Body of pancreas (tissue), 4 donors: Measurements from ENCODE around the gene FAM234B. TPM values are rescaled to one million over a fixed set of nuclear protein-coding genes. Genes with fewer than 3 reads are reported as not detected.

Experiments
- ATAC-seq: fragments of 150-250 bp; one replicate; pipeline ENCODE4 v1.9.1; 2016
- DNase-seq, 4 donors: peaks; one replicate each; pipeline ENCODE4 v3.0.0-alpha.2; 2019
- H3K27ac ChIP-seq, 4 donors: fragments of 200-600 bp; sonication (generic); 1 replicate in 3 of 4; 2 replicates in 1 of 4; pipeline versions ENCODE4 v1.5.1 to v1.6.1; 2016 to 2019; ENCODE audit warnings: mild to moderate bottlenecking in 1 of 4, mixed read lengths in 1 of 4, moderate library complexity in 1 of 4
- H3K27me3 ChIP-seq, 2 donors: fragments of 200-600 bp; sonication (generic); one replicate each; pipeline ENCODE4 v1.6.0; 2016; ENCODE audit warnings: mild to moderate bottlenecking in 1 of 2
- H3K36me3 ChIP-seq, 2 donors: fragments of 200-600 bp; sonication (generic); replicated peaks in 1 of 2; 2 replicates each; pipeline ENCODE4 v1.5.1; 2016; ENCODE audit warnings: low read depth in 2 of 2; ENCODE audit not compliant: insufficient read depth in 1 of 2
- H3K4me1 ChIP-seq: fragments of 200-600 bp; sonication (generic); one replicate; pipeline ENCODE4 v1.6.0; 2016
- H3K4me3 ChIP-seq, 2 donors: fragments of 200-600 bp; sonication (generic); 1 replicate in 1 of 2; 2 replicates in 1 of 2; pipeline ENCODE4 v1.5.1; 2016 to 2019
- H3K9me3 ChIP-seq, 3 donors: fragments of 200-600 bp; sonication (generic); 1 replicate in 2 of 3; 2 replicates in 1 of 3; pipeline ENCODE4 v1.5.1; 2016
- POLR2A ChIP-seq, 3 donors: fragments of 450-650 bp; IDR thresholded peaks; one replicate each; pipeline ENCODE4 v1.6.1; 2016; ENCODE audit warnings: antibody characterized with exemption in 3 of 3, mild to moderate bottlenecking in 2 of 3
- WGBS, 2 donors: methylation state at CpG; one replicate each; pipeline ENCODE4 v1.1.5; 2017; 5-methylcytosine and 5-hydroxymethylcytosine counted together
- intact Hi-C: fragments of 100-400 bp; cut with DNase I; formaldehyde crosslinking; loops from one replicate; pipeline ENCODE4 v1.15.1; 2023
- total RNA-seq, 2 donors: library from RNA; depleted of rRNA; stranded (reverse); fragments of >200 nt; gene quantifications; one replicate each; pipeline ENCODE4 v1.1.0, GENCODE V29; 2016
- TF ChIP-seq, protein P1 (sequence below), 7 experiments: fragments of 450-650 bp in 4 of 7; fragments of 200-600 bp in 3 of 7; sonication (generic) in 3 of 7; IDR thresholded peaks; one replicate each; pipeline ENCODE4 v1.5.1; 2016 to 2019; ENCODE audit warnings: antibody characterized with exemption in 7 of 7

The FAM234B gene
- total RNA-seq, 2 donors from 2014 or later = 8.0 to 9.6 TPM

DNA sequence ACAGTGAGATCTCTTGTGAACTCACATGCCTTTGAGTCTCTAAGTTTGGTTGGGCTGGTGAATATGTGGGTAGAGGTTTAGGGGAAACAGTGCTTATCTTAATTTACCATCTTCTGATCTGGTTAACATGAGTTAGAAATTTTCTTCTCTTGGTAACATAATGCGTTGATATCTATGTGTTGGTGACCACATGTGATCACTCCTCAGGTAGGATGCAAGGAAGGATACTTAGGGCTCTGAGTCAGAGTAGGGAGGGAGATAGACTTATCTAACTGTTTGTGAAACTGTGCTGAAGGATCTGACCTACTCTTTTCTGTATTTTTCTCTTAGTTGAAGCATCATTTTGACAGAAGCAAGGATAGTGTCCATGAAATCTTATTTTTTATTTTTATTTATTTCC is 23.1 kb downstream of the FAM234B start:
- TF ChIP-seq, protein P1, sequence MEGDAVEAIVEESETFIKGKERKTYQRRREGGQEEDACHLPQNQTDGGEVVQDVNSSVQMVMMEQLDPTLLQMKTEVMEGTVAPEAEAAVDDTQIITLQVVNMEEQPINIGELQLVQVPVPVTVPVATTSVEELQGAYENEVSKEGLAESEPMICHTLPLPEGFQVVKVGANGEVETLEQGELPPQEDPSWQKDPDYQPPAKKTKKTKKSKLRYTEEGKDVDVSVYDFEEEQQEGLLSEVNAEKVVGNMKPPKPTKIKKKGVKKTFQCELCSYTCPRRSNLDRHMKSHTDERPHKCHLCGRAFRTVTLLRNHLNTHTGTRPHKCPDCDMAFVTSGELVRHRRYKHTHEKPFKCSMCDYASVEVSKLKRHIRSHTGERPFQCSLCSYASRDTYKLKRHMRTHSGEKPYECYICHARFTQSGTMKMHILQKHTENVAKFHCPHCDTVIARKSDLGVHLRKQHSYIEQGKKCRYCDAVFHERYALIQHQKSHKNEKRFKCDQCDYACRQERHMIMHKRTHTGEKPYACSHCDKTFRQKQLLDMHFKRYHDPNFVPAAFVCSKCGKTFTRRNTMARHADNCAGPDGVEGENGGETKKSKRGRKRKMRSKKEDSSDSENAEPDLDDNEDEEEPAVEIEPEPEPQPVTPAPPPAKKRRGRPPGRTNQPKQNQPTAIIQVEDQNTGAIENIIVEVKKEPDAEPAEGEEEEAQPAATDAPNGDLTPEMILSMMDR (IDR thresholded peaks at IDR 0.05) = no peak
- no peak for TF ChIP-seq POLR2A (IDR thresholded peaks at IDR 0.05)
- intact Hi-C loops = no loop called here
- no peaks in the 10 kb centered on the region for H3K27me3 ChIP-seq
- no peaks in the 10 kb centered on the region for H3K36me3 ChIP-seq
- no peak overlapping the region for H3K27ac ChIP-seq
- ATAC-seq (no peak), DNase-seq (no peak)
- no peaks in the 10 kb centered on the region for H3K4me1 ChIP-seq
- WGBS, 2 donors = 88 to 90% methylated on average over 1 of the region's 1 CpG
- no peaks in the 10 kb centered on the region for H3K9me3 ChIP-seq
- H3K4me3 ChIP-seq = no peak overlapping the region

DNA sequence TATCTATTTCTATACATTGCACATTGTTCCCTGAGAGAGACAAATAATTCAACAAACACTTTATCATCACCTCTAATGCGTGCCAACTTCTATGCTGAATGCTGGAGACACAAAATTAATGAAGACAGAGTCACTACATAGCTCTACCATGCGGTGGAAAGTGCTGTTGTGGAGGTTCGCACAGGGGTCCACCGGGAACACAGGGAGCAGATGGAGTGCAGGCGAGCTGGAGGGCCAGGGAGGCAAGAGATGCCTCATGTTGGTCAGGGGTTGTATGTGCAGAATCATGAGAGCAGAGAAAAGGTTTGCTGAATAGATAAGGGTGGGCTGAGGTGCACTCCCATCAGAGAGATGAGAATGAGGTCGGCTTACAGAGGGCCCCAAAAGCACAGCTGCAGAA is 25.2 kb downstream of the FAM234B start:
- no peak for ATAC-seq
- intact Hi-C loops = no loop called here
- no peak for DNase-seq
- WGBS, 2 donors = 87 to 95% methylated on average over 6 of the region's 6 CpGs
- Histone ChIP-seq H3K36me3 (no peaks in the 10 kb centered on the region), H3K4me1 (no peaks in the 10 kb centered on the region), H3K27me3 (no peaks in the 10 kb centered on the region), H3K27ac (no peak overlapping the region), H3K9me3 (no peaks in the 10 kb centered on the region), H3K4me3 (no peak overlapping the region)
- no peak for TF ChIP-seq POLR2A (IDR thresholded peaks at IDR 0.05)
- TF ChIP-seq, protein P1 (IDR thresholded peaks at IDR 0.05) = no peak

- ATAC-seq (no peak), DNase-seq (no peak)
- H3K27ac ChIP-seq = no peak overlapping the region
- intact Hi-C loops = no loop called here
- no peaks in the 10 kb centered on the region for H3K27me3 ChIP-seq
- no peak for TF ChIP-seq POLR2A (IDR thresholded peaks at IDR 0.05)
- H3K9me3 ChIP-seq = no peaks in the 10 kb centered on the region
- WGBS, 2 donors = 73 to 79% methylated on average over 10 of the region's 10 CpGs
- H3K4me1 ChIP-seq = no peaks in the 10 kb centered on the region
- H3K36me3 ChIP-seq = peaks cover 0 to 3% of the 10 kb centered on the region in 2 donors
- no peak overlapping the region for H3K4me3 ChIP-seq
Measured at GRCh38 chr12:13071305-13072280, 27.4 kb downstream of the FAM234B start.

GRCh38 chr12:13073173-13073572 is 29.0 kb downstream of the FAM234B start:
- ATAC-seq (no peak), DNase-seq (no peak)
- Histone ChIP-seq H3K4me1 (no peaks in the 10 kb centered on the region), H3K27me3 (no peaks in the 10 kb centered on the region), H3K36me3 (peaks cover 0 to 3% of the 10 kb centered on the region in 2 donors), H3K9me3 (no peaks in the 10 kb centered on the region), H3K27ac (no peak overlapping the region), H3K4me3 (no peak overlapping the region)
- intact Hi-C loops = no loop called here
- no peak for TF ChIP-seq POLR2A (IDR thresholded peaks at IDR 0.05)
- TF ChIP-seq, protein P1 (IDR thresholded peaks at IDR 0.05) = no peak
- WGBS, 2 donors = 83 to 87% methylated on average over 3 of the region's 3 CpGs

DNA sequence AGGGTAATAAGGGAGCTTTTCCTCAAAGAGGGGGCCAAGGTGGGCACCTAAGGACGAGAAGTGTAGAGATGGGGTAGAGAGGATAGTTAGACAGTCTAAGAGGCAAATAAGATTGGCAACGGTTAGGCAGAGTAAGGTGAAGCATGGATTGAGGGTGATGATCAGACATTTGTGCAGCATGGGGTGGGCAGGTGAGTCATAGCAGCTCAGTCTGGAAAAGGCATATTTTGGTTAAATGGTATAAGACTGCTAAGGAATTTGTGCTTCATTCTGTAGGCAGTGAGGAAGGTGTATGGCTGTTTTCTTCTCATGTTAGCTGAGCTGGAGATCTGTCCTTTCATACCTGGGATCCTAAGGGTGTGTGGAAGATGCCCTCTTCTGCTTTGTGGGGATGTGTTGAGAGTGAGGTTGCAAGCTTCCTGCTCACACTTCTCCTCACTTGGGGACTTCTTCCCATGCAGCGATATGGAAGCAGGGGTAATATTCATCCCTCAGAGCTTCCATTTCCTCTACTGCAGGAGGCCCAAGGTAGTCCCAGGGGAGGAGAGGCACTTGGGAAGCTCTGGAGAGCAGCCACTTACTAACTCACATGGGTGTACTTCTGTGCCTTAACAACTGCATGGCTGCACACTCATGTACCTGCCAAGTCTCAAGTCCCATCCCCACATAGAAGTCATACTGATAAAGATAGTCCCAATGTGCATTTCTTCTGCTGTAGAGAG is 30.4 kb downstream of the FAM234B start:
- TF ChIP-seq POLR2A (IDR thresholded peaks at IDR 0.05) = no peak
- TF ChIP-seq, protein P1 (IDR thresholded peaks at IDR 0.05) = no peak
- H3K4me1 ChIP-seq = no peaks in the 10 kb centered on the region
- DNase-seq (no peak), ATAC-seq (no peak)
- H3K36me3 ChIP-seq = peaks cover 0 to 3% of the 10 kb centered on the region in 2 donors
- intact Hi-C loops = no loop called here
- H3K27me3 ChIP-seq = no peaks in the 10 kb centered on the region
- H3K4me3 ChIP-seq = no peak overlapping the region
- H3K27ac ChIP-seq = no peak overlapping the region
- no peaks in the 10 kb centered on the region for H3K9me3 ChIP-seq
- 79 to 83% methylated on average over 3 of the region's 3 CpGs for WGBS, 2 donors
